ENCODE data around the gene FBLN2.

GRCh38 chr3:13631256-13631655 is 82.3 kb downstream of the FBLN2 start:
- TF ChIP-seq CTCF (IDR thresholded peaks at IDR 0.05) (no peak), ZFX (IDR thresholded peaks at IDR 0.05; ENCODE audit: borderline replicate concordance) (no peak)

Data from 22Rv1 (cell line).